ENCODE data around the gene ADCY2.

The ADCY2 gene

DNA sequence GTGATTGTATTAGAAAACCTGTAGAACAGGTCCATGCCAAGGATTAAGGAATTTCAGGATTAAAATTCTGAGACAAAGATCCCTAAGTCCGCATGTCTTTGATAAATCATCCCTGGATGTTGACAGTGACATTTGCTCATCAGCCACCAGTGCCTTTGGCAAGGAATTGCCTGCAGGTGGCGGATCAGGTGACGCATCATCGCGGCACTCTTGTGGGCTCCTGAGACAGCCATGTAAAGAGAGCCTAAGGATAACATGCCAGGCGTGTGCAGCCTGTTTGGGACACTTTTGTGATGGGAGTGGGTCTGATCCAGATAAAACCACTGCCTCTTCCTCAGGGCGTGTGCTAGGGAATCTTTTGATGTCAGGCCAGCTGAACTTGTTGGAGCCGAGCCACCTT is 40.6 kb downstream of the ADCY2 start:
- in situ Hi-C loops (cut with MboI; ENCODE audit: low sequenced_read_pairs) = no loop called here

DNA sequence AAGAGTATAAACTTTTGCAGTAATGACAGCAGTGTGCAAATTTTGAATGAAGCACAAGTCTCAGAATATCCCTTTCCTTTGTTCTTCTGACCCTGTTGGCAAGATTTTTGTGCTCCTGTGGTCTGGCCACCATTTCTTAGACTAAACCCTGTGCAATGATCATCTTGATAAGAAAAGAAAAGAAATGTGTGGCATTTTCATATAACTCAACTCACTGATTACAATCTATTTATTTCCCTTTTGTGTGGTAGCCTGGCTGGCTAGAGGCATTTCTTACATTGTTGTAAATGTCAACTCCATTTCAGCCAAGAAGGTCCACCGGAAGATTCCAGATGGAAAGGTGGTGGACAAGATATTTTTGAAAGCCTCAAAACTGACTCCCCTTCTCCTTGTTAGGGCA is 41.9 kb downstream of the ADCY2 start:
- in situ Hi-C loops (cut with MboI; ENCODE audit: low sequenced_read_pairs) = no loop called here

DNA sequence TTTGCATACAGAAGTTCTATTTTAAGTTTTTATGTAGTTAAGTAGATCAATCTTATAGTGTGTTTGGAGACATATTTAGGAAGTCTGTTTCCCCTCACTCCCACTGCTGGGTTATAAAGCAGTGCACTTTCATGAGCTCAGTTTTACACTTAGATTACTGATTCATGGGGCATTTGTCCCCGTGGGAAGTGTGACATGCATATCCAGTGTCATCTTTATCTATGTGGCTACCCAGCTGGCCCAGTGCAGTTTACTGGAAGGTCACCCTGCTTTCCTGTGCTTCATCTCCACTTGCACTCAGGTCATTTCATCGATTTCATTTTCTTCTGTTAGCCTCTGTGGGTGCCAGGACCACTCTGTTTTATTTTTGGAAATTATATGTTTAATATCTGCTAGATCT is 49.1 kb downstream of the ADCY2 start:
- in situ Hi-C loops (cut with MboI; ENCODE audit: low sequenced_read_pairs) = no loop called here

DNA sequence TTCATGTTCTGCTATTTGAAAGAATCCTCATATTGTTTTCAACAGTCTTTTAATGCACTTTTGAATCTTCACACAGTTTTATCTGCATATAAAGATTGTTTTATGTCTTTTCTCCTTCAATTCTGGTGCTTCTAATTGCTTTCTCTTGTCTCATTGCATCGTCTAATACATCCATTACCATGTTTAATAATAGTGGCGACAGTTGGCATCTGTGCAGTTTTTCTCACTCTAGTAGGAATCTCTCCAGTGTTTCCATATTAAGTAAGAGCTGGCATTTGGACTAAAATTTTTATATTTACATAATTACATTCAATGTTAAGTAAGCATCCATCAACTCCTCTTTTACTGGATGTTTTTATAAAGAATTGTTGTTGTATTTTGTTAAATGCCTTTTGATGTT is 49.9 kb downstream of the ADCY2 start:
- in situ Hi-C loops (cut with MboI; ENCODE audit: low sequenced_read_pairs) = no loop called here

DNA sequence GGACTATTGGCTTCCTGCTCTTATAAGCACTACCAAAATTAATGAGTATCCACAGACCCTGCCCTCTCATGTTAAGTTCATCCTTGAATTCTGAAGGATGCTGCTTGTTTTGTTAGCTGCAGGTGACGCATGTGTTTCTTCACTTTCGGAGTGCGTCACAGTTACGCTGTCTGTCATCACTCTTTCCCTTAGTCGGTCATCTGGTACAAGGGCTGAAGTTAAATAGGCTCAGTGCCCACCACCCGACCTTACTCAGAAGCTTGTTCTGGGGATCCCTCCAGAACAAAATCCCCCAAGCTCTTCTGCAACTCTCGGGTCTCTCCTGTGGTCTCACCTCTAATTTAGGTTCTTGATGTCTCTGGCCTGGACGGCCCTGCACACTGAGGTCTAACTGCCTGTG is 51.0 kb downstream of the ADCY2 start:
- in situ Hi-C loops (cut with MboI; ENCODE audit: low sequenced_read_pairs) = no loop called here

DNA sequence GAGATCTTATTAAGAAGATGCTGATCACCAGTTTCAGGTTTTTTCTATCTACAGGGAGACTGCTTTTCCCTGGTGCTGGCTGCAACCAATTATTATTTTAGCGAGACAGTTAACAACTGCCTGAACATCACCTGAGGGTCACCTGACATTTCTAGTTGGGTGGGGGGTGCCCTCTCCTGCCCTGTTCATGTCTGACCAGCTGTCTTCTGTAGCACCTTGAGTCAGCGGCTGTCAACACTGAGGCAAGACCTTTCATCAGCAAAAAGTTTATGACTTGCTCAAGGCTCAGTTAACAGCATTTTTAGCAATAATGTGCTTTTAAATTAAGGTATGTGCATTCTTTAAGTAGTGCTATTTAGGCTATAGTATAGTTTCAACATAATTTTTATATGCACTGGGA is 58.0 kb downstream of the ADCY2 start:
- in situ Hi-C loops (cut with MboI; ENCODE audit: low sequenced_read_pairs) = no loop called here

DNA sequence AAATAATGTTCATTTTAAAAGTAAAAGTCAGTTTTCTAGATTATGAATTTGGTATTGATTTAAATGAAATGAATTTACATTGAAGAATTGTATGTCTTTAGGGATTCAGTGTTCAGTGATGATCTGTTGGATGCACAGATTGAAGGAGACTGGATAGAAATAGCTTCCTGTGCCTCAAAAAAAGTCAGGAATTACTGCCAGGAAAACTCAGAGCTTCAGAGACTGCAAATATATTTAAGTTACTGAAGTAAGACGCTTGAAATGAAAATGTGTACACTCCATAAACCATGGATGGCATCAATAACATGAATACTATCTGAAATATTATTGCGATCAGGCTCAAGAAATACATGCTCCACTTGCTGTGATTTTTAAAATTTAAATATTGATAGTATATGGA is 60.3 kb downstream of the ADCY2 start:
- in situ Hi-C loops (cut with MboI; ENCODE audit: low sequenced_read_pairs) = no loop called here

DNA sequence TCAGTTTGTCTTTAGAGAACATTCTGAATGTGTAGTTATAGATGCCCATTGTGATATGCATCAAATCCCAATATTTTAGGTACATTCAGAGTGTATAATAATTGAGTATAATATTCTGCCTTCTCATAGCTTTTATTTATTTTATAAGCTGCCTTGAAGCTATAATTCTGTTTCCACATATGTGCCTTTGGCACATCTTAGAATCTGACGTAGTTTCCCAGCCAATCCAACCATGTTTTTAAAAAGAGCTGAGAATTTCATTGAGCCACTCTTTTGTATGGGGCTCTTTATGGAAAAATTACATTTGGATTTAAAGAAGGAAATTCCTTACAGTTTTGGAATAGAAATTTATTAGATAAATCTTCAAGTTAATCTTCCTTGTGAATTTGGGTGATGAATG is 65.4 kb downstream of the ADCY2 start:
- in situ Hi-C loops (cut with MboI; ENCODE audit: low sequenced_read_pairs) = no loop called here

DNA sequence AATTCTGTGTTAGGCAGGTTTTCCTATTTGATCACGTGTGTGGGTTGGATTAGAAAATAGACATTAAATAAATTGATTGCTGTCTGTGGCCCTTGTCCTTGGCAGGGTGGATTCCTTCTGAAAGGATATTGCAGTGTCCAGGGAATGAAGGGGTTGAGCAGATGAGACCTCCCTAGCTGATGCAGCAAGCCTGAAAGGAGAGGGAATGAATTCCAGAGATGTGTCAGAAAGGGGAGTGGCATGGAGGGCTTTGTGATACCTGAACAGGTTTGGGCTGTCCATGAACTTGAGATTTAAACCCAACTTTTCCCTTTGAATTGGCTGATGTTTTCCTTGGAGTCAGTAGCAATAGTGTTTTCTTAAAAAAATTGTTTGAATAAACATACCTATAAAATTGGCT is 66.8 kb downstream of the ADCY2 start:
- in situ Hi-C loops (cut with MboI; ENCODE audit: low sequenced_read_pairs) = no loop called here

DNA sequence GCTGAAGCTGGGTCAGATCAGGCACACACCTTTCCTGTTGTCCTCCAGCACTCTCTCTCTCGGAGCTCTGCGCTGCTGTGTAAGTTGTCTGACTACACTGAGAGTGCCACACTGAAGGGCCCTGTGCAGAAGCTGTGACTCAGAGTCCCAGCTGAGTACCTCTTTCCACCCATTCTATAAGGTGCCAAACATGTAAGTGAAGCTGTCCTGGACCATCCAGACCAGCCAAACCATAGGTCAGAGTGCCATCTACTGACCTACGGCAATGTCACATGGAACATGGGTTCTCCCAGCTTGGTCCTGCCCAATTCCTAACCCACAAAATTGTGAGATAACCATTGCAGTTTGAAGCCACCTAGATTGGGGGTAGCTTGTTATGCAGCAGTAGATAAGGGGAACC is 68.2 kb downstream of the ADCY2 start:
- in situ Hi-C loops (cut with MboI; ENCODE audit: low sequenced_read_pairs) = no loop called here

DNA sequence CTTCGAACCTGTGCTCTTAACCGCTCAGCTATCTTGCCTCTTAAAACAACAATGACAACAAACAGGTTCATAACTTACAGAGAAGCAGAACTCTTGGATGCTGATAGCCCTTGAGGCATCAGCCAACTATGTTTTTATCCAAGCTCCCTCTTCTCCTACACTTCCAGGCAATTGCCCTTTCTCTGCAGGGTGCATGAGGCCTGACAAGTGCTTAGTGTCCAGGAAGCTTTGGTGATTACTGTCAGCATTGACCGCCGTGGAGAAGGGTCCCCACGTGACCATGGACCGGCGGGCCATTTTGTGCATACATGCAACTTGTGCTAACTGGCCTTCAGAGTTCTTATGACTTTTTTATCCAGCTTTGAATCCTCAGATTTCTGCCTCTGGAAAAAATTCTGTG is 71.2 kb downstream of the ADCY2 start:
- in situ Hi-C loops (cut with MboI; ENCODE audit: low sequenced_read_pairs) = no loop called here

DNA sequence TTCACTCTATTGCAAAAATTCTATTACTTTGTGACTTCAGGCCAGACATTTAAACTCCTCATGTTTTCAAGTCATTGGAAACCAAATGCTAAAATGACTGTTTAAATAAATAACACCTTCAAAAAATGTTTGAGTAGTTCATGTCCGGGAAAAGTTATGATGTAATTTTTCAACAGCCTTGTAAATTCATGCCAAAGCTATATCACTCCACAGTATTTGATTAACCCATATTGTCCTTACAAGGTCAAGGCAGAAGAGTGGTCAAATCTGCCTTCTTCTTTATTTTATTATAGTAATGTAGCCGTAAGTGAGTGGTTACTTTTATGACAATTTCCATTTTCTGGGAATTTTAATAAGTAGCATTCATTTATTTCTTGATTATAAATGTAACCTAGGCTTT is 72.8 kb downstream of the ADCY2 start:
- in situ Hi-C loops (cut with MboI; ENCODE audit: low sequenced_read_pairs) = no loop called here

DNA sequence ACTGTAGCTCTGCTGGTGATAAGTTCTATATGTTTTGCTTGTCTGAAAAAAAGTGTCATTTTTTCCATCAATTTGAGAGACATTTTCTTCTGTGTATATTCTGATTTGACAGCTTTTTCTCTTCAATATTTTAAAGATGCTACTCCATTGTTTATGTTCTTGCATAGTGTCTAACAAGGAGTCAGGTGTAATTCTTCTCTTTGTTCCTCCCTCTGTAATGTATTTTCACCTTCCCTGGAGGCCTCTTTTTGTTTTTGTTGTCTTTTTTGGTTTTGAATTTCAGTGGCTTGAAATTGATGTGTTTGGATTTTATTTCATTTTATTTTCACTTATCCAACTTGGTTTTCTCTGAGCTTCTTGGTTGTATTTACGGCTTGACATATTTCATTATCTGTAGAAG is 75.8 kb downstream of the ADCY2 start:
- in situ Hi-C loops (cut with MboI; ENCODE audit: low sequenced_read_pairs) = no loop called here

DNA sequence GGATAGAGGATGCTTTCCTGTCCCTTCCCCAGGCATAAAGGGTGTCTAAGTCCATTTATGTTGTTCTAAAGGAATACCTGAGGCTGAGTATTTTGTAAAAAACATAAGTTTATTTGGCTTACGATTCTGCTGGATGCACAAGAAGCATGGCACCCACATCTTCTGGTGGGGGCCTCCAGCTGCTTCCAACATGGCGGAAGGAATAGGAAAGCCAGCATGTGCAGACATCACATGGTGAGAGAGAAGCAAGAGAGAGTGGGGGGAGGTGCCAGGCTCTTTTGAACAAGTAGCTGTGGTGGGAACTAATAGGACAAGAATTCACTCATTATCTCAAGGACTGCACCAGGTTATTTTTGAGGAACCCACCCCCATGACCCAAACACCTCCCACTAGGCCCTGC is 77.2 kb downstream of the ADCY2 start:
- in situ Hi-C loops (cut with MboI; ENCODE audit: low sequenced_read_pairs) = no loop called here

DNA sequence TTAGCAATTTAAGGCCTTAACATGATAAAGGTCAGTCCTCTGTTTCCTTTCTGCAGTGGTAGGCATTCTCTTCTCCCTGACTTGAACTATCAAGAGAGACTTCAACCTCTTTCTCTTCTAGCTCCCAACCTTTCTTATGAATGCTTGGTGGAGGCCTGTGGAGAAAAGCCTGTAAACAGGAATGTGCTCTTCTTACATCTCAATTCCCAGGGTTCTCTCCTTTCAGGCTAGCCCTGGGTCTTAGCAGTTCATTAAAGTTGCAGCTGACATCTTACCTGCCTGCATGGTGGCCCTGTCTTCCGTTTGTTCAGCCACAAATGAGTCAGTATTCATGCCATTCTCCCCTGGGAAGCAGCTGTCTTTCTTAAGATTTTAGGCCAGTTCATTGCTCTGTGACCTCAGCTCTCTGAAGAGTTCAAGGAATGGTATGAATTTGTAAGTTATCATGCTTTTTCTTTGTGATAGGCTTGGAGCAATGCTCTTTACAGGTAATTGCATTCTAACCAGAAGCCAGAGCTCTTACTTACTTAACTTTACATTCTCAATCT is 77.8 kb downstream of the ADCY2 start:
- in situ Hi-C loops (cut with MboI; ENCODE audit: low sequenced_read_pairs) = no loop called here

DNA sequence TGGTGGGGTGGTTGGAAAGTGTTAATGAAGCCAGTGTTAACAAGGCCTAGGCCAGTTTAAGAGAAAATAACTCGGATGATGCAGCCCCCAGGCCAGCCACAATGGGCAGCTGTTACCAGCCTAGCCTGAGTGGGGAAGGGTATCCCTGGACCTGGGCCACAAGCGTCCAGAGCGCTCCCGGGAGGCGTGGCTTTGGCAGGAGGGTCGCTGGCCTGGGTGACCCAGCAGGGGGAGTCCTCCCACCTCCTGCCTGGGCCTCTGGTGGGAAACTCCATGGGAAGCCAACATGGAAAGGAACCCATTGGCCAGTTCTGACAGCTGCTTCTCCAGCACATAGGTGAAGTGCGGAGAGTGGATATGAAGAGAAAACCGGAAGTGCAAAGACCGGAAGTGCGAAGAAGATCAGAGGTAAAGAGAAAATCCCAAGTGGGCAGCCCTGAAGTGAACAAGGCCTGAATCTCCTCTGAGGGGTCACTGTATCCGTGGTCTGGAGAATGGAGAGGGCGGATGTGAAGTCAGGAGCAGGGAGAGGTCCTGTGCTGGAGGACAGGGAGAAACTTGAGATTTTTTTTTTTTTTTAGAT is 79.0 kb downstream of the ADCY2 start:
- in situ Hi-C loops (cut with MboI; ENCODE audit: low sequenced_read_pairs) = no loop called here

DNA sequence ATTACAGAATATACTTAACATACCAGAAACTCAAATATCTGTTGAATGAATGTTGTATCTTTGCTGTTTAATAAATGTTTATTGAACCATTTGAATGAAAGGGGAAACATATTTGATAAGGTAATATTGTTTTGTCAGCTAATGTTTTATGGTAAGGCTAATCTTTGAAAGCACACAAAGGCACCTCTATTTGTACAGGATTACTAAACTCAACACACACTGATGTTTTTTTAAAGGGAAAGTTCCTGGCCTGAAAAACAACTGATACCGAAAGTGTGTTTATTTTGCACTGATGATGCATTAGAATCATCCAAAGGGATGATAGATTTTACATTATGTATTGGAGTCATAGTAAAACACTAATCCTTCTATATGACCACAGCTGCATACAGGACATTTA is 82.5 kb downstream of the ADCY2 start:
- in situ Hi-C loops (cut with MboI; ENCODE audit: low sequenced_read_pairs) = no loop called here

DNA sequence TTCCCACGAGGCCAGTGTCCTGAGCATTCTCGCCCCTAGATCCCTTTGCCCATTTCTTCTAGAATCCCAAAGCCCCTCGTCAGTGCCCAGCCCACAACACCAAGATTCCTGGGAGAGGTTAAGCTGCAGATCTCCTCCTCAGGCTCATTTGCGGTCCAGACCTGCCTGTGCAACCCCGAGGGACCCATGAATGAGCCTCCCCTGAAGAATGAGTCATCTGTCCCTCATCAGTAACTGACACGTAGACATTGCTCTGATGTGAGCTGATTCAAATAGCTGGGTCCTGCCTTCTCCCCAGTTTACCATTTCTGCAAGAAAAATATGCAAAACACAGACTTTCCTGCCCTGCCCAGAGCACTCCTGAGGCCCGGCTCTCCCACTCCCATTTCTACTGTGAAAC is 92.8 kb downstream of the ADCY2 start:
- in situ Hi-C loops (cut with MboI; ENCODE audit: low sequenced_read_pairs) = no loop called here

DNA sequence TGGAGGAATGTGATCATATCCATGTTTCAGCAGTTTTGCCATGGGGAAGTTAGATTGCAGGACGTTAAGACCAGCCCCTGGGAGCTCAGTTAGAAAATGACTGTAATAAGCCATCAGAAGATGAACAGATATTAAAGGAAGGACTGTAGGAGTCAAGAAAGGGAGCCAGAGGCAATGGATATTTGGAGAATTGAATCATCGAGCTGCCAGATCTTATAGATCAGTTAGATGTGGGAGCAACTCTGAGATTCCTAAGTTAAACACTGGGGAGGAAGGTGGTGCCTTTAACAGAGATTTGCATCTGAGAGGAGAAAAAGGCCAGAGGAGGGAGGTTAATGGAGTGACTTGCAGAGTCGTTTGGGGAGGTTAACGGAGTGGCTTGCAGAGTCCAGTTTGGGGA is 96.4 kb downstream of the ADCY2 start:
- in situ Hi-C loops (cut with MboI; ENCODE audit: low sequenced_read_pairs) = no loop called here

DNA sequence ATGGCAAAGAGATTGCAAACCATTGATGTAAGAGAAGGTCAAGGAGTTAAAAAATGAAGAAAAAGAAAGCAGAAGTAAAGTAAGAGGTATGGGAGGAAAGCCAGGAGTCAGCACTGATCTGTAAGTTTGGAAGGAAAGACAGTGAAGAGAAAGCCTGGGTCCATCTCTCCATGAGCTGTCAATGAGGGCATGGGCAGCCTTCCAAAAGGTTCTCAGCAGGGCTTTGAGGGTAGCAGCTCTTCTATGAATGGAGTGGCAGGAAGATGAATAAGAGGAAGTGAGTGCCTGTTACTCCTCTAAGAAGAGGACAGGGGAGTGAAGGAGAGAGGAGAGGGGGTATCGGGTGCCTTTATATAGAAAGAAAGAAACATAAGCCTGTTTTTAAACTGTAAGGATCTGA is 97.1 kb downstream of the ADCY2 start:
- in situ Hi-C loops (cut with MboI; ENCODE audit: low sequenced_read_pairs) = no loop called here

DNA sequence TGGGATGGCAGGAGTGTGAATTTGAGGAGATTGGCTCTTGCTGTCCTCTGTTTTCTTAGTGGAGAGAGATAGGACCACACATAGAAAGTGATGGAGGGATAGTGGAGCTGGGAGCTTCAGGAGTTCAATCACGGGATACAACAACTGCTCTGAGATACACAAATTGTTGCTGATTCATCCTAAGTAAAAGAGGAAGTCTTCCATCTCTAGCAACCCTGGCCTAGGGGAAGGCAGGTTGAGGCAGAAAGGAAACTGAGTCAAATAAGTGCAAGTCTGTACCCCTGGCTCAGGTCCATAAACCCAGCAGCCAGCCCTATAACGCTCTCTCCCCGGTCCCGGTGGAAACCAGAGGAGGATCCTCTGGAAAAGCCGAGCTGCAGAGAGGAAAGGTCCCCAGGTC is 97.7 kb downstream of the ADCY2 start:
- in situ Hi-C loops (cut with MboI; ENCODE audit: low sequenced_read_pairs) = no loop called here

DNA sequence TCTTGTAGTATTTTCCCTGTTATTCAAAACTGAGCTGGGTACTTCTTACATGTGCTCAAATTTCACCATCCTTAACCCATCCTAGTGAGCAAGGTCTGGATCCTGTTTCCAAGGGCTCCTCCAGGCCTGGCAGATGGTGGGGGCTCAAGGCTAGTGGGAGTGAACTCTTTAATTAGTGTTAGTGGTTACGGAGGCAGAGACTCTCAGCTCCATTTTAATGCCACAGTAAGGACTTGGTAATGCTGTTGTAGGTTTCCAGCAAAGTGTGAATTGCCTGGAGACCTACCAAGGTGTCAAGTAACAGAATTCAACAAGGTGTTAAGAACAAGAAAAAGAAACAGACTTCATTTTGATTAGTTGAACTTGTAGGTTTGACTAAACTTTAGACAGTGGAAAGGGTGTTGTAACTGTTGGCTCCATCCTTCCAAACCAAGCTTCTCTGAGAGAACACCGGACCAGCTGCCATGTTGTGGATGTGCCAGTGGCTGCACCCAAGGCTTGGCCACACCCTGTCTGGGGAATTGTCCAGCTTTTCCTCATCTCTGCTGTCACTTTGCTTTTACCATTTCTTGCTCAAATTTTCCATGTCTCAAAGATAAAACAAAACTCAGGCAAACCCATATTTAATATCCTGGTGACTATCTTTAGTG is 98.7 kb downstream of the ADCY2 start:
- in situ Hi-C loops (cut with MboI; ENCODE audit: low sequenced_read_pairs) = no loop called here

DNA sequence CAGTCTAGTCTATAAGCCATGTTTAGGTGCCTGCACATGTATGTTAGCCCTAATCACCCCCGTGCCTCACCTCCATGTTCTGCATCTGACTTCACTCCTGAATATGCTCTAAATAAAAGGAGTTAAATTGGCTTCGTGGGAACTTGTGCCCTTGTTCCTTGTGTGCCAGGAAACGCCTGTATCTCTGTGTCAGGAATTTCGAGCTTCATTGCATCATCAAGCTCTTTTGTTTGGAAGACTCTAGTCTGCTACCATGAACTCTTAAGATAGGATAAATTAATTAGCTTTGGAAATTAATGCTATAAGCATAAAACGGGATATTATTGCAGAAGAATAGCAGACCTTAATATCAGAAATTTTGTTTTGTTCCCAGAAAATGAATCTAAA is 99.2 kb downstream of the ADCY2 start:
- in situ Hi-C loops (cut with MboI; ENCODE audit: low sequenced_read_pairs) = no loop called here

All from HL-60/S4 treated with retinoic acid at 250 ng/mL for 4 days and 3 days (cell line).